Measurements from ENCODE around the gene RSPO1.

Gene RSPO1

DNA sequence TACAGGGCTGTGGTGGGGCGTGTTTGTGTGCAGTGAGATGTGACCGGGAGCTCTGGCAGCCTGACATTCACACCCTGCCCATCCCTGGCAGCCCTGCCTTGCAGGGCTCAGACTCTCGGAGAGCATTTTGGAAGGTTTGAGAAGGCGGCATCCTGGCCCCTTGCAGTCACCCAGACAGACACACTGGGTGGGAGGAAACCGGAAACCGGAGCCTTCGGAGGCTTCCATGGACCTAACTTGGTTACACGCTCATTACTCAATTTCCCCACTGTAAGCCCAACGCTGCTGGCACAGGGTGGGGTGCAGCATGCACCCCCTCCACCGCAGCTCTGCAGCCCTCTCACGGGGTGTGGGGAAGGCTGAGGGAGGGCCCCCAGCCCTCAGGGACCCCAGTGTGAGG, 22.2 kb upstream of the RSPO1 start:
- Histone ChIP-seq H3F3A (ENCODE audit: insufficient read depth, low read length) (no peaks in the 10 kb centered on the region), H3K9me3 (ENCODE audit: low read length) (no peaks in the 10 kb centered on the region), H3K27me3 (ENCODE audit: insufficient read depth, low read length) (no peaks in the 10 kb centered on the region), H3K36me3 (ENCODE audit: insufficient read depth, low read length) (no peaks in the 10 kb centered on the region), H3K27ac (ENCODE audit: low read depth, low read length, poor library complexity, severe bottlenecking) (no peak overlapping the region), H3K4me3 (ENCODE audit: low read depth, low read length, poor library complexity, severe bottlenecking) (no peak overlapping the region), H3K9ac (ENCODE audit: low read length) (no peak overlapping the region), H4K20me1 (ENCODE audit: insufficient read depth, low read length) (no peaks in the 10 kb centered on the region), H3K79me2 (ENCODE audit: insufficient read depth, low read length) (no peaks in the 10 kb centered on the region), H3K4me1 (ENCODE audit: insufficient read depth, low read length, severe bottlenecking) (no peaks in the 10 kb centered on the region), H2AFZ (ENCODE audit: low read length) (no peak overlapping the region), H3K4me2 (ENCODE audit: low read length) (no peak overlapping the region), H3K9me2 (ENCODE audit: low read depth, low read length) (no peaks in the 10 kb centered on the region)
- no peak for TF ChIP-seq EZH2 (IDR thresholded peaks at IDR 0.05; ENCODE audit: borderline replicate concordance, low read length)
- TF ChIP-seq, protein P1, sequence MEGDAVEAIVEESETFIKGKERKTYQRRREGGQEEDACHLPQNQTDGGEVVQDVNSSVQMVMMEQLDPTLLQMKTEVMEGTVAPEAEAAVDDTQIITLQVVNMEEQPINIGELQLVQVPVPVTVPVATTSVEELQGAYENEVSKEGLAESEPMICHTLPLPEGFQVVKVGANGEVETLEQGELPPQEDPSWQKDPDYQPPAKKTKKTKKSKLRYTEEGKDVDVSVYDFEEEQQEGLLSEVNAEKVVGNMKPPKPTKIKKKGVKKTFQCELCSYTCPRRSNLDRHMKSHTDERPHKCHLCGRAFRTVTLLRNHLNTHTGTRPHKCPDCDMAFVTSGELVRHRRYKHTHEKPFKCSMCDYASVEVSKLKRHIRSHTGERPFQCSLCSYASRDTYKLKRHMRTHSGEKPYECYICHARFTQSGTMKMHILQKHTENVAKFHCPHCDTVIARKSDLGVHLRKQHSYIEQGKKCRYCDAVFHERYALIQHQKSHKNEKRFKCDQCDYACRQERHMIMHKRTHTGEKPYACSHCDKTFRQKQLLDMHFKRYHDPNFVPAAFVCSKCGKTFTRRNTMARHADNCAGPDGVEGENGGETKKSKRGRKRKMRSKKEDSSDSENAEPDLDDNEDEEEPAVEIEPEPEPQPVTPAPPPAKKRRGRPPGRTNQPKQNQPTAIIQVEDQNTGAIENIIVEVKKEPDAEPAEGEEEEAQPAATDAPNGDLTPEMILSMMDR (IDR thresholded peaks at IDR 0.05; ENCODE audit: low read length) = no peak

GRCh38 chr1:37656026-37656425, 21.3 kb upstream of the RSPO1 start:
- H3K27ac ChIP-seq (ENCODE audit: low read depth, low read length, poor library complexity, severe bottlenecking) = no peak overlapping the region
- no peak overlapping the region for H3K4me2 ChIP-seq (ENCODE audit: low read length)
- no peaks in the 10 kb centered on the region for H4K20me1 ChIP-seq (ENCODE audit: insufficient read depth, low read length)
- H3K4me3 ChIP-seq (ENCODE audit: low read depth, low read length, poor library complexity, severe bottlenecking) = no peak overlapping the region
- H2AFZ ChIP-seq (ENCODE audit: low read length) = no peak overlapping the region
- no peaks in the 10 kb centered on the region for H3K79me2 ChIP-seq (ENCODE audit: insufficient read depth, low read length)
- no peaks in the 10 kb centered on the region for H3F3A ChIP-seq (ENCODE audit: insufficient read depth, low read length)
- H3K9ac ChIP-seq (ENCODE audit: low read length) = no peak overlapping the region
- TF ChIP-seq, protein P1 (IDR thresholded peaks at IDR 0.05; ENCODE audit: low read length) = no peak
- no peak for TF ChIP-seq EZH2 (IDR thresholded peaks at IDR 0.05; ENCODE audit: borderline replicate concordance, low read length)
- H3K9me3 ChIP-seq (ENCODE audit: low read length) = no peaks in the 10 kb centered on the region
- no peaks in the 10 kb centered on the region for H3K9me2 ChIP-seq (ENCODE audit: low read depth, low read length)
- H3K36me3 ChIP-seq (ENCODE audit: insufficient read depth, low read length) = no peaks in the 10 kb centered on the region
- H3K27me3 ChIP-seq (ENCODE audit: insufficient read depth, low read length) = no peaks in the 10 kb centered on the region
- H3K4me1 ChIP-seq (ENCODE audit: insufficient read depth, low read length, severe bottlenecking) = no peaks in the 10 kb centered on the region

- Histone ChIP-seq H3F3A (ENCODE audit: insufficient read depth, low read length) (no peaks in the 10 kb centered on the region), H3K4me1 (ENCODE audit: insufficient read depth, low read length, severe bottlenecking) (no peaks in the 10 kb centered on the region), H3K4me3 (ENCODE audit: low read depth, low read length, poor library complexity, severe bottlenecking) (no peak overlapping the region), H3K27me3 (ENCODE audit: insufficient read depth, low read length) (no peaks in the 10 kb centered on the region), H3K4me2 (ENCODE audit: low read length) (no peak overlapping the region), H3K79me2 (ENCODE audit: insufficient read depth, low read length) (no peaks in the 10 kb centered on the region), H2AFZ (ENCODE audit: low read length) (no peak overlapping the region), H3K36me3 (ENCODE audit: insufficient read depth, low read length) (no peaks in the 10 kb centered on the region), H4K20me1 (ENCODE audit: insufficient read depth, low read length) (no peaks in the 10 kb centered on the region), H3K9me3 (ENCODE audit: low read length) (no peaks in the 10 kb centered on the region), H3K9me2 (ENCODE audit: low read depth, low read length) (no peaks in the 10 kb centered on the region), H3K27ac (ENCODE audit: low read depth, low read length, poor library complexity, severe bottlenecking) (no peak overlapping the region), H3K9ac (ENCODE audit: low read length) (no peak overlapping the region)
- no peak for TF ChIP-seq EZH2 (IDR thresholded peaks at IDR 0.05; ENCODE audit: borderline replicate concordance, low read length)
- TF ChIP-seq, protein P1 (IDR thresholded peaks at IDR 0.05; ENCODE audit: low read length) = no peak
Observed at GRCh38 chr1:37655274-37655673, 20.6 kb upstream of the RSPO1 start.

Measured in OCI-LY1 (cell line).